ENCODE measurements around the gene SULF2. TPM values are rescaled to one million over a fixed set of nuclear protein-coding genes. Genes with fewer than 3 reads are reported as not detected.

The SULF2 gene
- total RNA-seq, 1 experiment from 2014 or later, result 66.1 TPM

DNA sequence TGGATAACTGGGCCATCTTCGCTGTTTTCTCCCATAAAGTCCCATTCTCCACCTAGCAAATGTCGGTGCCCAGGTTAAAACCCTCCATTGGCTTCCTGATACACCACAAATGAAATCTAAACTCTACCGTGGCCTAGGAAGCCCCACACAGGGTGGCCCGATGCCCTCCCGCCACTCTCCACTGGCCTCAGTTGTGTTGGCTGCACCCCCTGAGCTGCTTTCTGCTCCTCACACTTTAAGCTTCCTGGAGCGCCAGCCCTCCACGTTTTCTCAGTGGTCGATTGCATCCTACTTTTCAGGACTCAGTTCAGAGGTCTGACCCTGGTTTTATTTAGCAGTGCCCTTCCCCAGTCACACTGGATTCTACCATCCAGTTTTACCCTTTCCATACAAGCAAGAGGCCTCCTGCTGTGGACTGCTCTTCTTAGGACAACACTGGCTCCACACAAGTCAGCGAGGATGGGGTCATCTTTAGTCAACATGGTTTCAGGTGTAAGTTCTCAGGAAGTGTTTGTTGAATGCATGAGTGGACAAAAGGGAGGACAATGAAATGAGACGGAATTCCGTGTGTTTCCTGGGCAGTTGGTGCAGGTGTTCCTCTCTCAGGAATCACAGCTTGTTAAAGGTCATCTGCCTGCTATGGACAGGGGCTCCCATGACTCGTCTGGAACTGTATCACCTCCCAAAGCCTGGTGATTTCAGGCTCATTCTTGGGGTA lies 124.1 kb downstream of the SULF2 start:
- ChIA-PET POLR2A (interaction anchor here (0.7 kb wide), 1 partner anchor 265 kb away, joined by 3 read pairs; no protein-coding TSS in a partner anchor), CTCF (interaction anchor here (1.7 kb wide), 1 partner anchor 959 kb away, joined by 10 read pairs; no protein-coding TSS in a partner anchor)
- TF ChIP-seq, protein P1, sequence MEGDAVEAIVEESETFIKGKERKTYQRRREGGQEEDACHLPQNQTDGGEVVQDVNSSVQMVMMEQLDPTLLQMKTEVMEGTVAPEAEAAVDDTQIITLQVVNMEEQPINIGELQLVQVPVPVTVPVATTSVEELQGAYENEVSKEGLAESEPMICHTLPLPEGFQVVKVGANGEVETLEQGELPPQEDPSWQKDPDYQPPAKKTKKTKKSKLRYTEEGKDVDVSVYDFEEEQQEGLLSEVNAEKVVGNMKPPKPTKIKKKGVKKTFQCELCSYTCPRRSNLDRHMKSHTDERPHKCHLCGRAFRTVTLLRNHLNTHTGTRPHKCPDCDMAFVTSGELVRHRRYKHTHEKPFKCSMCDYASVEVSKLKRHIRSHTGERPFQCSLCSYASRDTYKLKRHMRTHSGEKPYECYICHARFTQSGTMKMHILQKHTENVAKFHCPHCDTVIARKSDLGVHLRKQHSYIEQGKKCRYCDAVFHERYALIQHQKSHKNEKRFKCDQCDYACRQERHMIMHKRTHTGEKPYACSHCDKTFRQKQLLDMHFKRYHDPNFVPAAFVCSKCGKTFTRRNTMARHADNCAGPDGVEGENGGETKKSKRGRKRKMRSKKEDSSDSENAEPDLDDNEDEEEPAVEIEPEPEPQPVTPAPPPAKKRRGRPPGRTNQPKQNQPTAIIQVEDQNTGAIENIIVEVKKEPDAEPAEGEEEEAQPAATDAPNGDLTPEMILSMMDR (IDR thresholded peaks at IDR 0.05; ENCODE audit: insufficient read depth in 1 of 2, low read depth in 1 of 2, low read length in 1 of 2, severe bottlenecking in 1 of 2, unreplicated experiment in 1 of 2), result no peak
- intact Hi-C loops (cut with micrococcal nuclease; ENCODE audit: unreplicated experiment), result loop anchor here (5.0 kb wide), 2 partner anchors 126 to 464 kb away; partner anchors contain the start of gene SULF2
- Histone ChIP-seq H3K4me3 (ENCODE audit: low read depth, low read length) (no peak overlapping the region), H3K4me1 (peaks cover 16% of the 10 kb centered on the region), H3K9me3 (no peaks in the 10 kb centered on the region), H3K27me3 (replicated peaks; ENCODE audit: control insufficient read depth, insufficient read depth, low read length) (no peaks in the 10 kb centered on the region), H3K36me3 (ENCODE audit: control insufficient read depth, insufficient read depth, low read length) (peaks cover 4% of the 10 kb centered on the region)
- H3K4me1 Mint-ChIP-seq (ENCODE audit: low read depth, unreplicated experiment), result peaks cover 18% of the 10 kb centered on the region
- DNase-seq, result peak in 1 of 2 experiments; percentile 41
- no peaks in the 10 kb centered on the region for H3K27me3 Mint-ChIP-seq (ENCODE audit: insufficient read depth, unreplicated experiment)
- peak overlapping the region; percentile 13 for H3K27ac Mint-ChIP-seq (ENCODE audit: unreplicated experiment)
- H3K36me3 Mint-ChIP-seq (ENCODE audit: insufficient read depth, unreplicated experiment), result peaks cover 73% of the 10 kb centered on the region
- no peak overlapping the region for H3K4me3 Mint-ChIP-seq (ENCODE audit: unreplicated experiment)
- BruUV-seq (replicated peaks), result no TSS peak
- H3K9me3 Mint-ChIP-seq (ENCODE audit: unreplicated experiment), result no peaks in the 10 kb centered on the region

DNA sequence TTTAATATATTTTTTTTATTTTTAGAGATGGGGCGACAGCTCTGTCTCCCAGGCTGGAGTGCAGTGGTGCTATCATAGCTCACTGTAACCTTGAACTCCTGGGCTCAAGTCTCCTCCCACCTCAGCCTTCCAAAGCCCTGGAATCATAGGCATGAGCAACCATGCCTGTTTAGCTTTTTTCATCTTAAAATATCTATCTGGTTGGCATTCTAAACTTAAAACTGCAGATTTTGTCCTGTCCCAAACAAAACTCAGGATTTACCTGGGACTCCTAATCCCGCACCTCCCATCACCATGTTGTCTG lies 124.7 kb downstream of the SULF2 start:
- Mint-ChIP-seq H3K27me3 (ENCODE audit: insufficient read depth, unreplicated experiment) (no peaks in the 10 kb centered on the region), H3K36me3 (ENCODE audit: insufficient read depth, unreplicated experiment) (peaks cover 73% of the 10 kb centered on the region), H3K4me3 (ENCODE audit: unreplicated experiment) (no peak overlapping the region), H3K9me3 (ENCODE audit: unreplicated experiment) (no peaks in the 10 kb centered on the region), H3K27ac (ENCODE audit: unreplicated experiment) (peak overlapping the region; percentile 13), H3K4me1 (ENCODE audit: low read depth, unreplicated experiment) (peaks cover 18% of the 10 kb centered on the region)
- DNase-seq, result no peak
- Histone ChIP-seq H3K36me3 (ENCODE audit: control insufficient read depth, insufficient read depth, low read length) (peaks cover 4% of the 10 kb centered on the region), H3K9me3 (no peaks in the 10 kb centered on the region), H3K4me3 (ENCODE audit: low read depth, low read length) (no peak overlapping the region), H3K4me1 (peaks cover 16% of the 10 kb centered on the region), H3K27me3 (replicated peaks; ENCODE audit: control insufficient read depth, insufficient read depth, low read length) (no peaks in the 10 kb centered on the region)
- ChIA-PET CTCF (interaction anchor here (0.6 to 1.7 kb wide), 9 partner anchors 8 to 960 kb away, joined by 3 to 10 read pairs (median 4); no protein-coding TSS in a partner anchor), POLR2A (interaction anchor here (0.7 kb wide), 1 partner anchor 266 kb away, joined by 3 read pairs; no protein-coding TSS in a partner anchor)
- BruUV-seq (replicated peaks), result no TSS peak
- intact Hi-C loops (cut with micrococcal nuclease; ENCODE audit: unreplicated experiment), result loop anchor here (5.0 kb wide), 2 partner anchors 127 to 463 kb away; partner anchors contain the start of gene SULF2
- TF ChIP-seq, protein P1 (IDR thresholded peaks at IDR 0.05; ENCODE audit: insufficient read depth in 1 of 2, low read depth in 1 of 2, low read length in 1 of 2, severe bottlenecking in 1 of 2, unreplicated experiment in 1 of 2), result no peak

DNA sequence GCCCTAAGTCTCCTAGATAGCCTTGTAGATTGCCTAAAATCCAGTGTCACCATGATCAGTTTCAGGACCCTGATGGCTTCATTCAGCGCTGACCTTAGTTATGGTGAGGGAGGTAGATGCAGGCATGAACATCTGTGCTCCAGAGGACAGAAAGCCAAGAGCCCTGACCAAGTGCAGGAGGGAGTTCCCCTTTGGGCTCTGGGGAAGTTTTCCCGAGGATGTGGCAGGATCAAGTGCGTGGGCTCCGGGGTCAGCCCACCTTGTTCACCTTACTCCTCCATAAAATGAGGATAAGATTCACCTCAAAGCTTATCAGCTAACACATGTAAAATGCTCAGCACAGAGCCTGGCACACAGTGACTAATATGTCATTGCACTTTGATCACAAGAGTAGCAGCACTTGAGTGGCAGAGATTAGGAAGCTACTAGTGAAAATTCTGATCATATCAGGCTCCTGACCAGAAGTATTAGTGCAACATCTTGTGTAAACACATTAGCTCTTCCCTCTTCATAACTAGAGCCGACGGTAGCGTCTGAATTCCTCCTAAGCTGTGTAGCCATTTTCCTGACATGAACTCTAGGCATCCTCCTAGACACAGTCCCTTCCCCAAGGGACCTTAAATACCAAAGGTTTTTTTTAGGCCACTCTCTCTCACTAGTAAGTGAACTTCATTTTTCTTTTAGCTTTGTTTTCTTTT lies 125.2 kb downstream of the SULF2 start:
- peak overlapping the region; percentile 13 for H3K27ac Mint-ChIP-seq (ENCODE audit: unreplicated experiment)
- no peak for DNase-seq
- BruUV-seq (replicated peaks), result no TSS peak
- H3K9me3 ChIP-seq, result no peaks in the 10 kb centered on the region
- intact Hi-C loops (cut with micrococcal nuclease; ENCODE audit: unreplicated experiment), result loop anchor here (5.0 kb wide), 2 partner anchors 127 to 463 kb away; partner anchors contain the start of gene SULF2
- no peaks in the 10 kb centered on the region for H3K9me3 Mint-ChIP-seq (ENCODE audit: unreplicated experiment)
- H3K36me3 Mint-ChIP-seq (ENCODE audit: insufficient read depth, unreplicated experiment), result peaks cover 73% of the 10 kb centered on the region
- H3K4me3 Mint-ChIP-seq (ENCODE audit: unreplicated experiment), result no peak overlapping the region
- H3K27me3 ChIP-seq (replicated peaks; ENCODE audit: control insufficient read depth, insufficient read depth, low read length), result no peaks in the 10 kb centered on the region
- CTCF ChIA-PET, result interaction anchor here (0.6 to 1.7 kb wide), 11 partner anchors 9 to 960 kb away, joined by 3 to 10 read pairs (median 3); no protein-coding TSS in a partner anchor
- no peaks in the 10 kb centered on the region for H3K27me3 Mint-ChIP-seq (ENCODE audit: insufficient read depth, unreplicated experiment)
- peaks cover 16% of the 10 kb centered on the region for H3K4me1 ChIP-seq
- no peak overlapping the region for H3K4me3 ChIP-seq (ENCODE audit: low read depth, low read length)
- peaks cover 18% of the 10 kb centered on the region for H3K4me1 Mint-ChIP-seq (ENCODE audit: low read depth, unreplicated experiment)
- POLR2A ChIA-PET, result interaction anchor here (0.7 kb wide), 1 partner anchor 267 kb away, joined by 3 read pairs; no protein-coding TSS in a partner anchor
- TF ChIP-seq, protein P1 (IDR thresholded peaks at IDR 0.05; ENCODE audit: insufficient read depth in 1 of 2, low read depth in 1 of 2, low read length in 1 of 2, severe bottlenecking in 1 of 2, unreplicated experiment in 1 of 2), result no peak
- peaks cover 4% of the 10 kb centered on the region for H3K36me3 ChIP-seq (ENCODE audit: control insufficient read depth, insufficient read depth, low read length)

Measured in Caco-2 (cell line).